HepG2 (cell line): ENCODE measurements around the gene FBN3. TPM values are rescaled to one million over a fixed set of nuclear protein-coding genes. Genes with fewer than 3 reads are reported as not detected.
A peak's percentile ranks its signal among the peaks of the same experiment; 100 is the strongest.

Experiments used
- ATAC-seq: fragments of 200-7000 bp; cut with Tn5 transposase; 3 replicates; pipeline ENCODE4 v1.9.1; 2020; ENCODE audit warnings: mild to moderate bottlenecking, moderate library complexity
- BruUV-seq: library from RNA; stranded (reverse); fragments of 400-500 nt; replicated peaks from 2 replicates; lab custom pipeline; 2021; lab: Mats Ljungman, UMichigan
- CTCF ChIA-PET: fragments of 300-600 bp; formaldehyde crosslinking; extraction: SDS; loops from one replicate; lab custom pipeline; 2021; ENCODE audit warnings: low total read pairs, inconsistent platforms, low intra/inter-chr PET ratio; lab: Yijun Ruan, JAX
- POLR2A ChIA-PET: fragments of 350-600 bp; sonication (Branson Sonifier 250); formaldehyde crosslinking; loops from one replicate; lab custom pipeline; 2020; ENCODE audit warnings: antibody characterized with exemption, inconsistent platforms; lab: Yijun Ruan, JAX
- DNase-seq: peaks from one replicate; pipeline ENCODE4 v3.0.0-alpha.2; 2015; ENCODE audit warnings: low spot score
- FAIRE-seq: peaks from 3 replicates; lab custom pipeline; 2011; peaks lifted over from hg19 to GRCh38; lab: Jason Lieb, UNC
- H2AFZ ChIP-seq: one replicate; pipeline ENCODE4 v1.6.1; 2011; ENCODE audit warnings: low read length, inconsistent platforms
- H3K27ac ChIP-seq: fragments of 300-600 bp; 3 replicates; pipeline ENCODE4 v1.8.0; 2011; ENCODE audit warnings: mixed run types, mild to moderate bottlenecking, mixed read lengths, low read length, inconsistent platforms; ENCODE audit not compliant: insufficient read depth; ENCODE audit errors: extremely low read length
- H3K27me3 ChIP-seq, 2 experiments: fragments of 200-600 bp in 1 of 2; 2 replicates in 1 of 2; 3 replicates in 1 of 2; pipeline versions ENCODE4 v1.6.0 to v1.8.0; 2011; ENCODE audit warnings: low read length in 2 of 2, mild to moderate bottlenecking in 2 of 2, moderate library complexity in 2 of 2, inconsistent platforms in 1 of 2; ENCODE audit not compliant: insufficient read depth in 2 of 2, control insufficient read depth in 1 of 2
- H3K36me3 ChIP-seq, 2 experiments: fragments of 200-600 bp in 1 of 2; replicated peaks in 1 of 2; 2 replicates in 1 of 2; 3 replicates in 1 of 2; pipeline versions ENCODE4 v1.5.1 to v1.8.0; 2011; ENCODE audit warnings: low read length in 2 of 2, inconsistent platforms in 1 of 2; ENCODE audit not compliant: insufficient read depth in 2 of 2, control insufficient read depth in 1 of 2
- H3K4me1 ChIP-seq: 2 replicates; pipeline ENCODE4 v1.5.1; 2012; ENCODE audit warnings: low read length, inconsistent platforms; ENCODE audit not compliant: insufficient read depth
- H3K4me2 ChIP-seq: 2 replicates; pipeline ENCODE4 v1.6.0; 2011; ENCODE audit warnings: low read depth, low read length, inconsistent platforms
- H3K4me3 ChIP-seq, 3 experiments: fragments of 200-600 bp in 1 of 3; sonication (generic), shearing (Covaris generic) in 1 of 3; replicated peaks in 1 of 3; 2 replicates each; pipeline ENCODE4 v1.5.1; 2011 to 2016; ENCODE audit warnings: low read length in 3 of 3, inconsistent platforms in 2 of 3, low read depth in 2 of 3, mild to moderate bottlenecking in 2 of 3, control low read depth in 1 of 3, mixed read lengths in 1 of 3; ENCODE audit not compliant: insufficient read depth in 1 of 3
- H3K79me2 ChIP-seq: one replicate; pipeline ENCODE4 v1.6.1; 2011; ENCODE audit warnings: low read length, inconsistent platforms; ENCODE audit not compliant: insufficient read depth
- H3K9ac ChIP-seq: 2 replicates; pipeline ENCODE4 v1.6.0; 2011; ENCODE audit warnings: mild to moderate bottlenecking, low read depth, low read length, inconsistent platforms; ENCODE audit not compliant: insufficient read depth
- H3K9me3 ChIP-seq: 2 replicates; pipeline ENCODE4 v1.5.1; 2012; ENCODE audit warnings: mild to moderate bottlenecking, low read length
- H4K20me1 ChIP-seq: 2 replicates; pipeline ENCODE4 v1.6.0; 2011; ENCODE audit warnings: inconsistent platforms, mild to moderate bottlenecking, low read length, moderate library complexity; ENCODE audit not compliant: insufficient read depth
- CBX2 ChIP-seq, 2 experiments: fragments of 200-600 bp in 1 of 2; sonication (generic); formaldehyde crosslinking in 1 of 2; IDR thresholded peaks; 2 replicates each; pipeline versions ENCODE4 v1.7.0 to v1.8.1; 2018 to 2022; ENCODE audit warnings: low read depth in 2 of 2, low read length in 1 of 2, mild to moderate bottlenecking in 1 of 2, missing genetic modification reagents in 1 of 2
- KDM1A ChIP-seq: IDR thresholded peaks from 2 replicates; pipeline ENCODE4 v1.6.1; 2016; ENCODE audit warnings: missing compliant biosample characterization
- KLF9 ChIP-seq: IDR thresholded peaks from 2 replicates; pipeline ENCODE4 v1.6.1; 2016; ENCODE audit warnings: low read depth
- NFE2L1 ChIP-seq: sonication (generic); formaldehyde crosslinking; IDR thresholded peaks from 2 replicates; pipeline ENCODE4 v1.4.0; 2020; ENCODE audit warnings: missing genetic modification reagents, mild to moderate bottlenecking, borderline replicate concordance
- SP2 ChIP-seq: sonication (generic); formaldehyde crosslinking; IDR thresholded peaks from 2 replicates; pipeline ENCODE4 v1.5.1; 2020; ENCODE audit warnings: mild to moderate bottlenecking, missing genetic modification reagents
- TSC22D2 ChIP-seq: sonication (generic); formaldehyde crosslinking; IDR thresholded peaks from 2 replicates; pipeline ENCODE4 v1.5.1; 2020; ENCODE audit warnings: missing genetic modification reagents, mild to moderate bottlenecking, borderline replicate concordance
- ZNF484 ChIP-seq: sonication (generic); formaldehyde crosslinking; IDR thresholded peaks from 2 replicates; pipeline ENCODE4 v1.5.1; 2020; ENCODE audit warnings: mild to moderate bottlenecking, low read depth, missing genetic modification reagents, borderline replicate concordance
- WGBS: methylation state at CpG from one replicate; pipeline ENCODE4 v1.1.6; 2017; ENCODE audit warnings: low lambda C conversion rate; 5-methylcytosine and 5-hydroxymethylcytosine counted together
- in situ Hi-C: cut with HindIII; loops from 2 replicates; pipeline ENCODE4 v1.10.0; 2017; ENCODE audit warnings: low pct_unique_long_range_greater_than_20kb; ENCODE audit not compliant: extremely low pct_ligation_motif_present
- intact Hi-C: fragments of 100-400 bp; cut with micrococcal nuclease; formaldehyde crosslinking; loops from one replicate; pipeline ENCODE4 v1.10.0; 2022; ENCODE audit not compliant: unreplicated experiment
- polyA plus RNA-seq, 8 experiments: library from polyadenylated mRNA; depleted of rRNA in 3 of 8; stranded (reverse) in 7 of 8; unstranded in 1 of 8; fragments of >200 nt; fragmentation: Illumina TruSeq in 4 of 8; extraction: Trizol in 4 of 8; gene quantifications; 2 replicates each; pipeline versions ENCODE4 v1.2.1 to v1.2.3, GENCODE V29; 2011 to 2016; ENCODE audit warnings: low read depth in 4 of 8, missing spikeins in 1 of 8, mixed read lengths in 1 of 8; ENCODE audit not compliant: insufficient read depth in 1 of 8
- total RNA-seq, 5 experiments: library from RNA; depleted of rRNA; stranded (reverse); fragments of >200 nt; fragmentation: Illumina TruSeq; extraction: Trizol; gene quantifications; 2 replicates each; pipeline ENCODE4 v1.2.3, GENCODE V29; 2016; ENCODE audit warnings: low read depth in 1 of 5
- TF ChIP-seq, protein P1 (sequence below): sonication (generic); formaldehyde crosslinking; IDR thresholded peaks from 2 replicates; pipeline ENCODE4 v1.9.0; 2022; ENCODE audit warnings: missing genetic modification reagents, mild to moderate bottlenecking, borderline replicate concordance
- TF ChIP-seq, protein P2 (sequence below): fragments of 450-650 bp; IDR thresholded peaks from 2 replicates; pipeline ENCODE4 v1.6.1; 2017; ENCODE audit warnings: mild to moderate bottlenecking
- TF ChIP-seq, protein P3 (sequence below): sonication (generic); formaldehyde crosslinking; IDR thresholded peaks from 2 replicates; pipeline ENCODE4 v1.5.1; 2020; ENCODE audit warnings: missing genetic modification reagents, mild to moderate bottlenecking, borderline replicate concordance

The FBN3 gene
- total and polyA plus RNA-seq, 2 of the 13 experiments (the other 11 are each of a cell fraction or from before 2014, with no cell fraction given): 0.20 to 1.3 TPM

DNA sequence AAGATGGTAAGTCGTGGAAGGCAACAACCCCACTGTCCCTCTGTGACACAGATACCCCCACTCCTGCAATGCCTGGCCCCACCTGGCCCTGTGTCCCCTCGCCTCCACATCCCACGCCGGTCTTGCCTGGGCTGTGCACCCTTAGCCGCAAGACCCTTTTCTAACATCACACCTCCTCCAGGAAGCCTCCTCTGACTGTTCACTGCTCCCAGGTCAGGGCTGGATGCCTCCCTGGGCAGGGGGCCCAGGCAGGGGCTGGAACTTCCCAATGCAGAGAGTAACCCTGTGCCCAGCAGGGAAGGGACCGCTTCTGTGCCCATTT is 1.3 kb downstream of the FBN3 start:
- Histone ChIP-seq H3K9me3 (no peaks in the 10 kb centered on the region), H3K27ac (no peak overlapping the region), H3K4me1 (peaks cover 73% of the 10 kb centered on the region), H3K27me3 (peaks cover 10 to 38% of the 10 kb centered on the region in 2 experiments; a peak in 4 of 5 replicates), H3K9ac (no peak overlapping the region), H3K4me2 (peak overlapping the region; percentile 73; the same call in 1 of the 2 replicates), H2AFZ (no peak overlapping the region), H3K36me3 (no peaks in the 10 kb centered on the region), H3K79me2 (no peaks in the 10 kb centered on the region), H3K4me3 (peak overlapping the region in 1 of 3 experiments; percentile 64; a peak in 1 of 6 replicates), H4K20me1 (no peaks in the 10 kb centered on the region)
- no TSS peak for BruUV-seq
- FAIRE-seq (no peak), ATAC-seq (no peak), DNase-seq (no peak)
- ChIA-PET POLR2A (no interaction called here), CTCF (no interaction called here)
- 64% methylated on average over 6 of the region's 6 CpGs for WGBS
- in situ Hi-C loops: no loop called here
- TF ChIP-seq, protein P1, sequence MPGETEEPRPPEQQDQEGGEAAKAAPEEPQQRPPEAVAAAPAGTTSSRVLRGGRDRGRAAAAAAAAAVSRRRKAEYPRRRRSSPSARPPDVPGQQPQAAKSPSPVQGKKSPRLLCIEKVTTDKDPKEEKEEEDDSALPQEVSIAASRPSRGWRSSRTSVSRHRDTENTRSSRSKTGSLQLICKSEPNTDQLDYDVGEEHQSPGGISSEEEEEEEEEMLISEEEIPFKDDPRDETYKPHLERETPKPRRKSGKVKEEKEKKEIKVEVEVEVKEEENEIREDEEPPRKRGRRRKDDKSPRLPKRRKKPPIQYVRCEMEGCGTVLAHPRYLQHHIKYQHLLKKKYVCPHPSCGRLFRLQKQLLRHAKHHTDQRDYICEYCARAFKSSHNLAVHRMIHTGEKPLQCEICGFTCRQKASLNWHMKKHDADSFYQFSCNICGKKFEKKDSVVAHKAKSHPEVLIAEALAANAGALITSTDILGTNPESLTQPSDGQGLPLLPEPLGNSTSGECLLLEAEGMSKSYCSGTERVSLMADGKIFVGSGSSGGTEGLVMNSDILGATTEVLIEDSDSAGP (CRISPR knock-in tag): peak; percentile 20; the same call in 1 of the 2 replicates
- TF ChIP-seq SP2 (CRISPR knock-in tag) (no peak), TSC22D2 (CRISPR knock-in tag) (no peak), KDM1A (CRISPR knock-in tag) (0 out of 2 replicates have a peak, but pooled peaks have one; percentile 52)
- intact Hi-C loops: no loop called here

DNA sequence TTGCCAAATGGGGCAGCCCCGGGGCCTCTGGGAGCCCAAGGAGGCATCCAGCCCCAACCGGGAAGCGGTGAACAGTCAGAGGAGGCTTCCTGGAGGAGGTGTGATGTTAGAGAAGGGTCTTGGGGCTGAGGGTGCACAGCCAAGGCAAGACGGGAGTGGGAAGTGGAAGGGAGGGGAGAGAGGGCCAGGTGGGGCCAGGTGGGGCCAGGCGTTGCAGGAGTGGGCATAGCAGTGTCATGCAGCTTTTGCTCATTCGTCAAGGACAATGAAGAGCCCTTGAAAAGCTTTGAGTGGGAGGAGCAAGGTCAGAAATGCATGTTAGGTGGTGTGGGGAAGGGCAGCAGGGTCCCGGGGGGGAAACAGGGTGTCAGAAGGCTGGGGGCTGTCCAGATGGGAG is 1.8 kb downstream of the FBN3 start:
- H3K36me3 ChIP-seq: no peaks in the 10 kb centered on the region
- H2AFZ ChIP-seq: no peak overlapping the region
- peaks cover 10 to 37% of the 10 kb centered on the region in 2 experiments; a peak in 4 of 5 replicates for H3K27me3 ChIP-seq
- CTCF ChIA-PET: no interaction called here
- no peak for DNase-seq
- no peaks in the 10 kb centered on the region for H4K20me1 ChIP-seq
- ATAC-seq: no peak
- peaks cover 77% of the 10 kb centered on the region for H3K4me1 ChIP-seq
- POLR2A ChIA-PET: no interaction called here
- WGBS: 14% methylated on average over 6 of the region's 7 CpGs
- no peak overlapping the region for H3K27ac ChIP-seq
- intact Hi-C loops (no loop called here), in situ Hi-C loops (no loop called here)
- BruUV-seq: no TSS peak
- H3K4me2 ChIP-seq: no peak overlapping the region; the same call in 1 of the 2 replicates
- no peak overlapping the region for H3K4me3 ChIP-seq
- no peak for FAIRE-seq
- no peak overlapping the region for H3K9ac ChIP-seq
- no peaks in the 10 kb centered on the region for H3K79me2 ChIP-seq
- no peaks in the 10 kb centered on the region for H3K9me3 ChIP-seq
- TF ChIP-seq NFE2L1 (CRISPR knock-in tag) (no peak), ZNF484 (CRISPR knock-in tag) (no peak), CBX2 (IDR thresholded peaks at IDR 0.05; ENCODE audit: low read depth, low read length) (no peak), CBX2 (CRISPR knock-in tag; IDR thresholded peaks at IDR 0.05; ENCODE audit: low read depth) (no peak), KLF9 (no peak)
- TF ChIP-seq, protein P2, sequence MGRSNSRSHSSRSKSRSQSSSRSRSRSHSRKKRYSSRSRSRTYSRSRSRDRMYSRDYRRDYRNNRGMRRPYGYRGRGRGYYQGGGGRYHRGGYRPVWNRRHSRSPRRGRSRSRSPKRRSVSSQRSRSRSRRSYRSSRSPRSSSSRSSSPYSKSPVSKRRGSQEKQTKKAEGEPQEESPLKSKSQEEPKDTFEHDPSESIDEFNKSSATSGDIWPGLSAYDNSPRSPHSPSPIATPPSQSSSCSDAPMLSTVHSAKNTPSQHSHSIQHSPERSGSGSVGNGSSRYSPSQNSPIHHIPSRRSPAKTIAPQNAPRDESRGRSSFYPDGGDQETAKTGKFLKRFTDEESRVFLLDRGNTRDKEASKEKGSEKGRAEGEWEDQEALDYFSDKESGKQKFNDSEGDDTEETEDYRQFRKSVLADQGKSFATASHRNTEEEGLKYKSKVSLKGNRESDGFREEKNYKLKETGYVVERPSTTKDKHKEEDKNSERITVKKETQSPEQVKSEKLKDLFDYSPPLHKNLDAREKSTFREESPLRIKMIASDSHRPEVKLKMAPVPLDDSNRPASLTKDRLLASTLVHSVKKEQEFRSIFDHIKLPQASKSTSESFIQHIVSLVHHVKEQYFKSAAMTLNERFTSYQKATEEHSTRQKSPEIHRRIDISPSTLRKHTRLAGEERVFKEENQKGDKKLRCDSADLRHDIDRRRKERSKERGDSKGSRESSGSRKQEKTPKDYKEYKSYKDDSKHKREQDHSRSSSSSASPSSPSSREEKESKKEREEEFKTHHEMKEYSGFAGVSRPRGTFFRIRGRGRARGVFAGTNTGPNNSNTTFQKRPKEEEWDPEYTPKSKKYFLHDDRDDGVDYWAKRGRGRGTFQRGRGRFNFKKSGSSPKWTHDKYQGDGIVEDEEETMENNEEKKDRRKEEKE: no peak
- TF ChIP-seq, protein P3, sequence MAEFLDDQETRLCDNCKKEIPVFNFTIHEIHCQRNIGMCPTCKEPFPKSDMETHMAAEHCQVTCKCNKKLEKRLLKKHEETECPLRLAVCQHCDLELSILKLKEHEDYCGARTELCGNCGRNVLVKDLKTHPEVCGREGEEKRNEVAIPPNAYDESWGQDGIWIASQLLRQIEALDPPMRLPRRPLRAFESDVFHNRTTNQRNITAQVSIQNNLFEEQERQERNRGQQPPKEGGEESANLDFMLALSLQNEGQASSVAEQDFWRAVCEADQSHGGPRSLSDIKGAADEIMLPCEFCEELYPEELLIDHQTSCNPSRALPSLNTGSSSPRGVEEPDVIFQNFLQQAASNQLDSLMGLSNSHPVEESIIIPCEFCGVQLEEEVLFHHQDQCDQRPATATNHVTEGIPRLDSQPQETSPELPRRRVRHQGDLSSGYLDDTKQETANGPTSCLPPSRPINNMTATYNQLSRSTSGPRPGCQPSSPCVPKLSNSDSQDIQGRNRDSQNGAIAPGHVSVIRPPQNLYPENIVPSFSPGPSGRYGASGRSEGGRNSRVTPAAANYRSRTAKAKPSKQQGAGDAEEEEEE (CRISPR knock-in tag): no peak
